ENCODE results near the gene SETBP1. TPM values are rescaled to one million over a fixed set of nuclear protein-coding genes. Genes with fewer than 3 reads are reported as not detected.

SETBP1 gene
- total RNA-seq, 3 donors from 2014 or later: 15.0 to 97.2 (median 17.8) TPM

GRCh38 chr18:44652722-44653121, 28.0 kb upstream of the SETBP1 start:
- ATAC-seq: no peak
- Histone ChIP-seq H3K9me3 (no peaks in the 10 kb centered on the region), H3K4me3 (no peak overlapping the region), H3K4me1 (ENCODE audit: low read depth) (no peaks in the 10 kb centered on the region), H3K36me3 (ENCODE audit: low read depth) (no peaks in the 10 kb centered on the region)
- TF ChIP-seq, protein P1, sequence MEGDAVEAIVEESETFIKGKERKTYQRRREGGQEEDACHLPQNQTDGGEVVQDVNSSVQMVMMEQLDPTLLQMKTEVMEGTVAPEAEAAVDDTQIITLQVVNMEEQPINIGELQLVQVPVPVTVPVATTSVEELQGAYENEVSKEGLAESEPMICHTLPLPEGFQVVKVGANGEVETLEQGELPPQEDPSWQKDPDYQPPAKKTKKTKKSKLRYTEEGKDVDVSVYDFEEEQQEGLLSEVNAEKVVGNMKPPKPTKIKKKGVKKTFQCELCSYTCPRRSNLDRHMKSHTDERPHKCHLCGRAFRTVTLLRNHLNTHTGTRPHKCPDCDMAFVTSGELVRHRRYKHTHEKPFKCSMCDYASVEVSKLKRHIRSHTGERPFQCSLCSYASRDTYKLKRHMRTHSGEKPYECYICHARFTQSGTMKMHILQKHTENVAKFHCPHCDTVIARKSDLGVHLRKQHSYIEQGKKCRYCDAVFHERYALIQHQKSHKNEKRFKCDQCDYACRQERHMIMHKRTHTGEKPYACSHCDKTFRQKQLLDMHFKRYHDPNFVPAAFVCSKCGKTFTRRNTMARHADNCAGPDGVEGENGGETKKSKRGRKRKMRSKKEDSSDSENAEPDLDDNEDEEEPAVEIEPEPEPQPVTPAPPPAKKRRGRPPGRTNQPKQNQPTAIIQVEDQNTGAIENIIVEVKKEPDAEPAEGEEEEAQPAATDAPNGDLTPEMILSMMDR (IDR thresholded peaks at IDR 0.05): no peak
- intact Hi-C loops (cut with DNase I, micrococcal nuclease): no loop called here
- no peak for DNase-seq

- TF ChIP-seq, protein P1 (IDR thresholded peaks at IDR 0.05): no peak
- ATAC-seq (no peak), DNase-seq (no peak)
- no peak overlapping the region for H3K4me3 ChIP-seq
- intact Hi-C loops (cut with DNase I, micrococcal nuclease): no loop called here
- H3K36me3 ChIP-seq (ENCODE audit: low read depth): no peaks in the 10 kb centered on the region
- no peaks in the 10 kb centered on the region for H3K9me3 ChIP-seq
- H3K4me1 ChIP-seq (ENCODE audit: low read depth): no peaks in the 10 kb centered on the region
Observed at GRCh38 chr18:44654573-44654972, 26.1 kb upstream of the SETBP1 start.

DNA sequence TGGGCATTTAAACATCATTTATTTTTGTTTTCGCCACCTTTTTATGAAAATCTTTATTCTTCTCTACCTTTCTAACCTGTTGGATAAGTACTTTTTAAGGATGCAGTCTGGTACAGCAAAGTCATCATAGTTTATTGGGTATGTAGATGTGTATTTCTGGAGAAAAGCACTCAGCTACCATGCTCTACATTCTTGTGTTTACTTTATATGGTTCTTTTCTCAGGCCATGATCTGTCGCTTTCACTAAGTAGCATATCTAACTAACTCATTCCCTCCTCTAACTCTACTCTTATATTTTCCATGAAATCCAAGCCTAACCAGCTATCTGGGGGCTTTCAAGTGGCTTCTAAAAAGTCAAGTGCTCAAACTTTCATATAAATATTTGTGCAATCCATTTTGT, 25.3 kb upstream of the SETBP1 start:
- ATAC-seq: no peak
- no peaks in the 10 kb centered on the region for H3K36me3 ChIP-seq (ENCODE audit: low read depth)
- no peaks in the 10 kb centered on the region for H3K9me3 ChIP-seq
- no peak for DNase-seq
- H3K4me3 ChIP-seq: no peak overlapping the region
- TF ChIP-seq, protein P1 (IDR thresholded peaks at IDR 0.05): no peak
- H3K4me1 ChIP-seq (ENCODE audit: low read depth): no peaks in the 10 kb centered on the region
- intact Hi-C loops (cut with DNase I, micrococcal nuclease): no loop called here

DNA sequence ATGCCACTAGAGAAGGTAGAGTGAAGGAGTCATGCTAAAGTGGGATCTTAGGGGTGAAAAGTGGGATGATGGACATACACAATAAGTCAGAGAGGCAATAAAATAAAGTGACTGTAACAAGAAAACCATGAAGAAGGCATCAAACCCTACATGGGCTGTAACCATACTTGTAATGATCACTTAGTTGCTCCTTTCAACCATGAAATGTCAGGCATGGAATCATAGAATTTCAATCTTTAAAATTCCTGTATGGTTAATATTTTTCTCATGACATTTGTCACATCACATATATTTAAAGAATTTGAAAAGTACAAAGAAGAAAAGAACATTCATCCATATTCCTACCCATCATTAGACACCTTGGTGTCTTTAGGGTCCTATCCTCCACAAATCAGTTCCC, 20.9 kb upstream of the SETBP1 start:
- intact Hi-C loops (cut with DNase I, micrococcal nuclease): no loop called here
- no peak overlapping the region for H3K4me3 ChIP-seq
- H3K4me1 ChIP-seq (ENCODE audit: low read depth): no peaks in the 10 kb centered on the region
- TF ChIP-seq, protein P1 (IDR thresholded peaks at IDR 0.05): no peak
- no peak for ATAC-seq
- H3K36me3 ChIP-seq (ENCODE audit: low read depth): no peaks in the 10 kb centered on the region
- no peak for DNase-seq
- H3K9me3 ChIP-seq: no peaks in the 10 kb centered on the region

GRCh38 chr18:44668270-44668975, 12.3 kb upstream of the SETBP1 start:
- Histone ChIP-seq H3K4me3 (no peak overlapping the region), H3K9me3 (no peaks in the 10 kb centered on the region), H3K4me1 (ENCODE audit: low read depth) (peaks cover 3% of the 10 kb centered on the region), H3K36me3 (ENCODE audit: low read depth) (no peaks in the 10 kb centered on the region)
- ATAC-seq: peak; percentile 30
- intact Hi-C loops (cut with DNase I, micrococcal nuclease): no loop called here
- DNase-seq: peak in 1 of 3 donors; percentile 9
- TF ChIP-seq, protein P1 (IDR thresholded peaks at IDR 0.05): no peak

Measured in mucosa of descending colon (tissue), 3 donors.